ENCODE data around the gene MFAP3L.

Gene MFAP3L

DNA sequence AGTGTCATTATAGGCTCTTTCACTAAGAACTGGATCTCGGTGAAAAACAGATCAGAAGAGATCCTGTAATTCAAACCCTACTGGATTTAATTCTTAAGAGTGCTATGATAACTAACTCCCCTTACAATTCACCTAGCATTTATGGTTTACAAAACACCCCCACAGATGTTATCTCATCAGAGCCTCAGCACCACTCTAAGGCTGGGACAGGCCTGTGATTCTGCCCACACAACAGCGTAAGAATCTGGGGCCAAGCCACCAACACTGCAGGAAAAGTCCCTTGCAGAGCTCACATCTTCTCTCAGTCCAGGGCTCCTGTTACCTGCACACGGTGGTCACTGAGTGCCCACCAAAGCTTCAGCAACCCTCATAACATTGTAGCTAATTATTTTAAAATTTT lies 8.9 kb downstream of the MFAP3L start:
- no peak for DNase-seq

DNA sequence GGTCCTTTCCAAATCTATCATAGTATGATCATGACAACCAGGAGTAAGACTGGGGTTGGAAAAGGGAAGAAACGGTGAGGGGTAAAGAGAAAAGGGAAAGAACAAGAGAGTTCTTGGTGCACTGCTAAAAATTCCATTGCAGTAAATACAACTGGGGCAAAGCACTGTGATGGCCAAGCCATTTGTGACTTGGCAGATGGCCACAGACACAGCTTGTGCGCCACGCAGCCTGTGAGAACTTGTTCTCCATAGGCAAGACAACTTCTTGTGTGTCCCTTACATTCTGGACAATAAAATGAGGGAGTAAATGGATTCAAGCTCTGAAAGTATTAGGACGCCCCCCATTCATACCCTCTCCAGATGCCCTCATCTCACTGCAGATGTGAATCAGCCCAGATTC lies 10.9 kb downstream of the MFAP3L start:
- DNase-seq: no peak

DNA sequence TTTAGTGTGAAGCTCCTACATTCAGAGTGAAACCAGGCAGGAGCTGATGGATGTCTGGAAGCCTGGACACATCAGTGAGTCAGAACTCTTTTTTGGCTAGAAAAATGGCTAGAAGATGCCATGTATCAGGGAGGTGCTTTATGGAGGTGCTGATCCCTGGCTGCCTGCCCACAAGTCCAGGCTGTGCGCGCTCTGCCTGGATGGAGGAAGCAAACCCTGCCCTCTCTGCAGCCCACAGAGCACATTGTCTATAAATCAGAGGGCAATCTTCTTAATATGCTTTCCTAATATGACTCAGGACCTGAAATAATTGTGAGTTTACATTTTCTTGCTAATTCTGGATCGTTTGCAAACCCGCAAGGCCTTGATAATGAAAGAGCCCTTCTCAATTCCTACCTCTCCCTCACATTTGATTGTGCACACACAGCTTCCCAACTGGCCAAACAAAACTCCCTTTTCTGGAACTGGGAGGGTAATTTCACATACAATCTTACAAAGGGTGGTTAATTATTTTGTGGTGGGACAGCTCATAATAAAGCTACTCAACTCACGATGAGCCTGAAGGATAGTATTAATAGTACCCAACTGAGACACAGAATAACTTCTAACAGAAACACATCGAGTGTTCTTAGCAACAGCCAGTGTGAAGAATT lies 11.7 kb downstream of the MFAP3L start:
- DNase-seq: no peak

DNA sequence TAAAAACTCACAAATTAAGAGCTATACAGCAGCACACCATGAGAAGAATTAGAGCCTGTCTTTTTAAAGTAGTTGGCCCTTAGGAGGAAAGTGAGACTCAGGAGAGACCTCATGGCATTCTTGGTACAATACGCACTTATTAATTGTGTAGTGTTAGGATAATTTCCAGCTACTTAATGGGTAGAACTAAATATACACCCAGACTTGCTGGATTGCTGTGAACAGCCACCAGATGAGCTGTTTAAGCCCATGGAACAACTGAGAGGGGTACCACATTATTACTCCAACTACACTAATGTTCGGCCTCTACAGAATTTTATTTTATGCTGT lies 13.6 kb downstream of the MFAP3L start:
- DNase-seq: no peak

DNA sequence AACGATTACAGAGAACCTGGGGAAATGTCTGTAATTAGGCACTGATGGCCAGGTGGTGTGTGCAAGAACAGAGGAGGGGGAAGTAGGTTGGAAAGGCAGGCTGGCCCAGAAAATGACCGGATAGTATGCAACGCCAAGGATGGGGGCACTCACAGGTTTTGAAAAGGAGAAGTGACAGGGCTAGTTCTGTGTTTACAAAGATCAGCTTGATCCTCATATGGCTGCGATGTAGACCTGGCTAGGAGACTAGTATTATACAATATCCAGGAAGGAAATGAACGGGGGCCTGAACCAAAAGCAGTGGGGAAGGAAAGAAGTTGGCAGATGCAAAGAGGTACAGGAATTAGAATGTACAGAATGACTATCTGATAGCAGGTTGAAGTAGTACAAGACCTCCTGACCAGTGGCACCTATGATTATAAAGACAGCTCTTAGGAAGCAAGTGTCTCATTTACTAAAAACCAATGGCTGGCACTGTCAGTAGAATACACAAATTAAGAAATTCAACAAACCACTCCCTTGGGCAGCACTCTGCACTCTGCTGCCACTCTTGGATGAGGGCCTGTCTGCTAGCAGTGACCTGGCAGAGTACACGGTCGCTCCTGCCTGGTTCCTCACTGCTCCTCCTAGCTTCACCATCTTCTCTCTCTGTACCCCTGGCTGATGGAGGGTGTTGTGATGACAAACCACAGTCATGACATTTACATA lies 14.1 kb downstream of the MFAP3L start:
- no peak for DNase-seq

DNA sequence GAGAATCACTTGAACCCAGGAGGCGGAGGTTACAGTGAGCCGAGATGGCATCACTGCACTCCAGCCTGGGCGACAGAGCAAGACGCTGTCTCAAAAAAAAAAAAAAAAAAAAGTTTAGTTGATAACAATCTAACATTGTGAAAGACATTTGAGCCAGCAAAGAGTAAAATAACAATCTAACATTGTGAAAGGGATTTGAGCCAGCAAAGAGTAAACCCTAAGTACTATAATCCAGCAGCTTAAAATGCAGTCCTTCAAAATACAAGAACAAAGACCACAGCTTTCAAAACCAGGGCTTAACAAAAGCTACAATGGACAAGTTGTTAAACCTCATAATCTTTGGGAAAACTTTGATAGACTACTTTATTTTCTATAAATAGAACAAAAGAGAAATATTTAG lies 16.9 kb downstream of the MFAP3L start:
- no peak for DNase-seq

DNA sequence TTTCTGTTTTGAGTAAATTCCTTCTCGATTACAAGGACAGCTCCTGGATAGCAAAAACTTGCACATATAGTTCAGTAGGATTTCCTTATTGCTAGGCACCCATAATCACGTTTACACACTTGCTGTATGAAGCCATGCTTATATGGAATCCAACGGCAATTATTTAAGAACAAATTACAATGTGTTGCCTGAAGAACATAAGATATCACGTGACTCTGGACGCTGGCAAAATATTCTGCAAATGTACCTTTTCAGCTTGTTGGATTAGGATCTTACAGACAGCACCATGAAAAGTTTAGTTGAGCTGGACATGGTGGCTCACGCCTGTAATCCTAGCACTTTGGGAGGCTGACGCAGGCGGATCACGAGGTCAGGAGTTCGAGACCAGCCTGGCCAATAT lies 17.4 kb downstream of the MFAP3L start:
- DNase-seq: no peak

DNA sequence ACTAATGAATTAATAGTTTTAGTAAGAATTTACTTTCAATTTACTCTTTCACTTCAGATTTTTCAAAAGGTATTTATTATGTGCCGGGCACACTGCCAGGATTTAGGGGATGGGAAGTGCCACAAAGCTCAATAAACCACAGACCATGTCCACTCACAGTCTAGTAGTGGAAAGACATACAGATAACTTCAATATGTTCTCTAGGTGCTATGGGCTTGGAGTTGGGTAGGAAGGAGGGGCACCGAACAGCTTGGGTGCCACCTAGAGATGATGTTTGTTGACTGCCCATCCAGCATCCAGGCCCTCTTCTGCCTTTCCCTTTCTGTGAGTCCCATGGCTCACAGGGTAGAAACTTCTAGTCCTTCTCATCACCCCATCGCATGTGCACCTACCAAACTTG lies 17.8 kb downstream of the MFAP3L start:
- DNase-seq: no peak

DNA sequence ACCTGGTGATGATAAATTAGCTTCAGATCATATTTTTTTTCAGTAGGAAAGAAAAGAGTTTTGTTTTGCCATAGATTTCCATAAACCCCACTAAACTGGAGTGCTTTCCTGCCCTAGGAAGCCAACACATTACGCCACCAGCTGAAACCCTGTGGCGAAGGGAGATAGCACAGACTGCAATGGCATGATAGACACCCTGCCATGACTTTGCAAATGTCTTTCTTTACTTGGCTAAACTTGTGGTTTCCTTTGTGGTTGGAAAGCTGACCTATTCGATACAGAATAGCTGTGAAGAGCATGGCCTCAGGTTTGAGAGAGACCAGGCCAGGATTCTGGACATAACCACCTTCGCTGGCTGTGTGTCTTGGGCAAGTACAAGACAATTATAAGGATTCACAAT lies 19.1 kb downstream of the MFAP3L start:
- no peak for DNase-seq

DNA sequence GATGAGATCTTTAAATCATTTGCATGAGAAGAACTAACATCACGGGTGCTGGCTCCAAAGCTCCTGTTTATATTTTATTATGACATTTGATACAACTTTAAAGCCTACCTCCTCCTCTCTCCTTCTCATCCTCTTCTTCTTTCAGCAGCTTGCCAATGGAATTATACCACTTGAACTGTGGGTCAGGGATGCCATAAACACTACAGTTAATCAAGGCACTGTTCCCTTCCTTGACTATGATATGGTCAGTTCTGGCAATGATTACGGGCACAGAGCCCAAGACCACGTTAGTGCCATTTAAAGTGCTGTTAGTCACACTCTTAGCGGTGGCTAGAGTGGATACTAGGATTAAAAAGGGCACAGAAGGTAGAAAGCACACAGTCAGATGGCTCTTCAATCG lies 20.7 kb downstream of the MFAP3L start:
- DNase-seq: no peak

DNA sequence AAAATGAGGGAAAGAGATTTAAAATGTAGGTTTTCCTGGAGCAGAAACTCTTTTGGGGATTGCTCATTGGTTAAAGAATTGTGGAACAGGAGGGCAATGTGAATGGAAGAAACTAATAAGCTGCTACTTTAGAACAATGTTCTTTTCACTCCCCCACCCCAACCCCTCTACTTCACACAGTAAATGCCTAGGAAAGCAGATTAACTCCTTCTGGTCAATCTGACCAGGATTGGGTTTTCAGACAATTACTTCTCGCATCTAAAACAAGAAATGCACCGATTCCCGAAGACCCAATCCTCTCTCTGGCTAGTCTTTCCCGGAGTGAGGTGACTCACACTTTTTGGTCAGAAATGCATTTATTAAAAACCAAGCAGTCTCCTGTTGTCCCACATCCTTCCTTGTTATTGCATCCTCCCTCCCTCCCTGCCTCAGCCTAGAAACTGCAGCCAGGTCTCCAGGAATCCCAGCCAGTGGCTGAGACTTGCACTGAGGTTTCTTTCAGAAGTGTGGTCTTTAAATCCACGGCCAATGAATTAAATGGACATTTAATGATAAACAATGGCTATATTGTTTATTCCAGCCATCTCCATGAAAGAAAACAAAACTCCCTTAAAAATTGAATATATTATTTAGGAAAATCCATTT lies 21.4 kb downstream of the MFAP3L start:
- no peak for DNase-seq

DNA sequence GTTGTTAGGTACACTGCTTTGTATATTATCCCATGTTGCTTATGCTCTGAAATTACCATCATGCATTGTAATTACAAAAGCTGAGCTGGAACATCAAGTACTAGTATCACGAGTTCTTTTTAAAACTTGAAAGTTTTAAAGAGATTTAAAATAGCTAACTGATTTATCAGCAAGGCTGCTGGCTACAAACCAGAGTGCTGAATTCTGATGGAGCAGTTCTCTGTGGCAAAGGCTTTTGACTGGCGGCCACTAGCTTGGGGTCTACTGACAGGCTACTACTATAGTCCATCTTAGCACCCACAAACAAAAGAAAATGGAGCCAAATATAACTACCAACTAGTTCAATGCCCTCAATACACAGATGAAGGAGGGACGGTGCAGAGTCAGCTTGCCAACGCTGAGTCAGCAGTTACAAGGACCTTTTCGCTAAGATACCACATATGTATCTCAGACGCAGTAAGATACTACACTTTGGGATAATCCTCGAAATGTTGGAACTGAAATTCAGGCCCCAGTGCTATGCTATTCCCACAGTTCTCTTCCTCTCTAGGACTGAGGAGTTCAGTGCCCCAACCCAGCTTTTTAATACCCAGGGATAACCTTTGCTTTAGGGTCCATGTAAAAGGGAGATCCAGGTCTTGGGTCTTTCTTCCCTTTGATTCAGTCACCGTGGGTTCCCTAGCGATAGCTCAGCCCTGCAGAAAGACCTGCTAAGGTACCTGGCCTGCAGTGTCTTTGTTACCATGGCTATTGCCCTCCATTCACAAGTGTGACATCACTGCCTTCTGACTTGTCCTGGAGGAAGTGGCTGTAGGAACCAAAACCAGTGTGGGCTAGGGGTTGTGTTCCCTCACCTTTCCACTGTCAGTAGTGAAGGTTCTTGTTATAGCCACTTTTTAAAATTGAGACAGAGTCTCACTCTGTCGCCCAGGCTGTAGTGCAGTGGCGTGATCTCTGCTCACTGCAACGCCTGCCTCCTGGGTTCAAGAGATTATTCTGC lies 22.8 kb downstream of the MFAP3L start:
- DNase-seq: no peak

DNA sequence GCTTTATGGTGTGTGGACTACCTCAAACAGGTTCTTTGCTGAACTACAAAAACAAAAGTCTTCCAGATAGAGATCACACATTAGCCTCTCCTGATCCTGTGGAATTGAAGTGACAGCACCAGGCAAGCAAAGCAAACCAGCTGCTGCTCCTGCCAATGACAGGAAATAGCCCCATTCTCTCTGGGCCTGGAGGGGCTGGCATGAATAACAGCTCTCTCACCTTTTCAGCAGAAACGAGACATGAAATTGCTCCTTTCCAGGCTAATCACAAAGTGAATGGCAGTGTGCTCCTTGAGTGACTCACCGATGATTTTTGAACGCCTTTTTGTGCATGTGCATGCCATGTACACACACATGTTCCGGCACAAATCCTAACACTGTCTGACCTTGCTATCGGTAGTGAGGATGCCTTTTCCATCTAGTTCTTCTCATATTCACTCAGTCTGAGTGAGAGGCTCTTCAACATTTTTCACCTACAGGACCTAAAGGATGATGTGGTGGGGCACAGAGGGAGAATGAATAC lies 24.4 kb downstream of the MFAP3L start:
- no peak for DNase-seq

DNA sequence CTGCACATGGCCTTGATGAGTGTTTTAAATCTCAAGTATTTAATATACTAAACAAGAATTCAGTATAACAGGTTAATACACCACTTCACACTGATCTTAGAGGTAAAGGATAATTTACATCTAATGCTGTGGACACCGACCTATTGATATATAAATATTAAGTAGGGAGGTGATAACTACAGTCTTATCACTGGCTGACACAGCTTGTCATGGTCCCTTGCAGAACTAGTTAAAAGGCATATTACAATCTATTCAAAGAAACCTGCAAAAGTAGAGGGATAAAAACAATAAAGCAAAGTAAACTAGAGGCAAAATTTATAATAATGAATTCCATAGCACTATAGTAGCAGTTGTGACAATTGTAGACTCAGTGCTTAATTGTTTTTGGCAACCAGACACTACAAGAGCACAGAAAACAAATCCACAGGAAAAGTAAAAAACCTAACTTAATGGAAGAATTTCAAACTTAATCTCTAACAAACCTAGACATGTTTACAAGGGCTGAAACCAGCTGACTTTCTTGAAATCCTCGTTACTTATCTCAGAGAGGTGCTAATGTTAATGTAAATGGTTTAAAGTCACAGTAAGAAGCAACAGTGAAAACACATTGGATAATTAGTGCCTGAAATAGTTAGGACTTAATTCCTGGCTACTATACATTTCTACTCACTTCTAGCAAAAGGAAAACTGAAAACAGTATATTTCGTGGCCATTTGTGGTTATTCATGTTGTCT lies 25.0 kb downstream of the MFAP3L start:
- no peak for DNase-seq

DNA sequence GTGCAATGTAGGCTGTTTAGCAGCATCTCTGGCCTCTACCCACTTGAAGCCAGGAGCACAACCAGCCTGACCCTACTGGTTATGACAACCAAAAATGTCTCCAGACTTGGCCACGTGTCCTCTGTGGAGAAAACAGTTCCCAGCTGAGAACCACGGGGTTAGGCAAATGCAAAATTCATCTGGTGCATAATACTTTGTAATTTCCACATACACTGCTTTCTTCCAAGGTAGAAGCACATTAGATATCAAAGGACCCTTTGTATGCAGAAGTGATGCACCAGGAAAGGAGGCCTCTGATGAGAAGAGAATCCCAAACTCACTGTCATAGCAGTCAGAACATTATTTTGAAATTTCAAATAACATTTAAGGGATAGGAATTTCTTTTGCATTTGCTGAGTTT lies 26.3 kb downstream of the MFAP3L start:
- DNase-seq: no peak

DNA sequence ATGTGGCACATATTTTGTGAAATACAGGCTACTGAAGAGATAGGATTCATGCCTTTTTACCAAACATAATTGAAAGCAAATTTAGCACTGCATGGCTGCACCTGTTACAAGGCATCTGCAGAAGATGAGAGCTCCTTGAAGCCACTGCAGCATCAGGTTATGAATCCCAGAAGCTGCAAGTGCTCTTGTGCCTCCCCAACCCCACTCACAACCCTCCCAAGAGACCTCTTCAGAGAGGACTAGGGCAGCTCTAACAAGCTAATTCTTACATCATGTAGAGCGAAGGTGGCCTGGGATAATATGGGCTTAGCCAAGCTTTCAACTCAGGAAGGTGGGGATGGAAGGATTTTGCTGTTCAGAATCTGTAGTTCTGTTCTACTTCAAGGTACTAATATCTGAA lies 27.2 kb downstream of the MFAP3L start:
- DNase-seq: no peak

DNA sequence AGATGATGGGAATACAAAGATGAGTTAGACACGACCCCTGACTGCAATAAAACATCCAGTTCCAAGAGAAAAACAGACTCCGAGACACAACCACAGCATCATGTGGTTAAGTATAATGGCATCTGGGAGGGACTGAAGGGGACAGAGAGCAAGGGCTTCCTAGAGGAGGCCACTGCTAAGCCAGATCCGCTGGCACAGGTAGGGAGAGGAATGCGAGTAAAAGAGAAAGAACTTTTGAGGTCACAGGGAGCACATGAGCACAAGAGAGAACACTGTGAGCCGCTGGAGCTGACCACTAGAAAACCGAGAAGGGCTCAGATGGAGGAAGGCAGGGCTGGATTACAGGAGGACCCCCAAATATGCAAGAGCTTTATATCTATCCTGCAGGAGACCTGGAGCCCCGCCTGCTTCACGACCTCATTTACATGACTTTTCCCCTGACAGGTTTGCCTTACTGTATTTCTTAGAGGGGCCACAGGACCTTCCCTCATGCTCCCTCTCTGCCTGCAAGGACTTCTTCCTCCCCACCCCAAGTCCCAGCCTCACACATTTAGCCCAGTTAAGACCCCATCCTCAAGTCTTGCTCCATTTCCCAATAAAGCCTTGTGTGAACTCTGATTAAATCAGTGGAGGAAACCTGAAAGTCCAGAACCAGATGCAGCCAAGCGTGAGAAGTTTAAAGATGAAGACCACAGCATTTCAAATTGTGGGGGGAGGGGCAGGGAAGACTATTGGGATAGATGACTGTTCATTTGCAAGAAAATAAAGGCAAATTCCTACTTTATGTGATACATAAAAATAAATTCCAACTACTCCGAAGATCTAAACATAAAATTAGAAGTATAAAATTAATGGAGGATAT lies 29.6 kb downstream of the MFAP3L start:
- DNase-seq: no peak

DNA sequence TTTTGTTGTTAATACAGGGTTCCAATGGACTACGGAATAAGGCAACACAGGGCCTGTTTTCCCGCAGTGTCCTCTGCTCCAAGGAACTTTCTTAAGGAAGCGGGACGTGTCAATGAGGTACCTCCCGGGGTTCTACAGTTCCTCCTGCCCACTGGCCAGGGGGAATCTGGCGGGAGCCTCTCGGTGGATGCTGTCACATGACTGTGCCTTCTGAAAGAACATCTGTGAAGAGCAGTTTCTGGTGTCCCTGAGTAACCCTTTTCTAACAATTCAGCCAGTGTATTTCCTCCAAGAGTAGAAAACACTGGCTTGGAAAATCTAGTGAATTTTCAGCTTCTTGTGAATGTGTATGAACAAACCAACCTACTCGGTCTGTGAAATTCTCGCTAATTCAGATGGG lies 32.7 kb downstream of the MFAP3L start:
- DNase-seq: no peak

DNA sequence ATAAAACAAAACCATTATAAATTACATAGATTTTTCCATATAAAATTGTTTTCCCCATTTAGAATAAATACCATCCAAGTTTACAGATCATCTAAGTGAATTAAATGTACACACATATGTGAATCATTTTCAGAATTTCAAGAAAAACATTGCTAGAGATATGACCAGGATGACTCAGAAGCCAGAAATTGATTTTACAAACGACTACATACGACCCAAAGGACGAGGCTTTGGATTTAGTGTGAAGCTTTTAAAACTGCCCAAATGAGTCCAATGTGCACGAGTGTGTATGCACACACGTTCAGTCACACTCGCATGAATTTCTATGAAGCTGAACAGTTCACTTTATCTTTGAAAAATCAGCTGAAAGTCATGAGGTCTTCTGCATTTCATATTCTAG lies 37.9 kb downstream of the MFAP3L start:
- no peak for DNase-seq

DNA sequence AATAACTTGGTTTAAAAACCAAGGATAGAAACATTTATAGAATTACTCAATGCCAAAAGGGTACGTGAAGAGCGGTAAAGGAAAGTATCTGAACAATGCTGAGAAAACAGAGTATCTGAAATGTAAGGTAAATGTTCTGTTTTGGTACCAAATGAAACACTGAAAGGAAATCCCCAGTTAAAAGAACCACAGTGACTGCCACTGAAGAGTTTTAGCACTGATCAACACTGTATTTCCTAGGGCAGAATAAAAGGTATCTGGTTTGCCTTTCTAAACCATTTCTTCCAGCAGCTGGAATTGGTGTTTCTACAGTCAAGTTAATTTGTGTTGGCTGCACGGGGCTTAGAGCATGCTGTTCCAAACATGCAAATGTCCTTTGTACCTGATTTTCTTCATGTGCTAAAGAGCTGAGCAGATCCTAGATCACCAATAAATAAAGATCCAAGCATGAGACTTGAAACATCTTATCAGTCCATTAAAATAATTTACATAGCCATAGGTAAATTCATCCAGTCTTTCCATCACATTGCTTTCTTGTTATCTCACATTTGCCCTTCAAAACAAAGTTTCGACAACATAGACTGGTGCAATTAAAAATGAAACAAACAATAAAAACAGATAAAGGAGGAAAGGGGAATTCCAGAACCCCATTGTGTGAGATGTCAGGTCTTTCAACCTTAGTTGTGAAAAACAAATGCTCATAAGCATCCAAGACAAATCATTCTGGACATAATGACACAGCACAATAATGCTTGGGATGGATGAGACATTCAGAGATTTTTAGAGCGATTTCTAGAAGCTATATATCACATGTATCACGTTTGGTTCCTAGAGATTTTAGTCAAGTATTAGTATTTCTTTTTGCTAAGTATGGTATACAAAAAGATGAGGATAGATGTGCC lies 38.6 kb downstream of the MFAP3L start:
- DNase-seq: no peak

All from NCI-H1417 treated with DMSO at 0.1 percent for 48 hours (cell line).